Loucy (cell line): ENCODE measurements around the gene KCNQ5.

ENCODE experiments used
- EZH2phosphoT487 ChIP-seq: fragments of 200-600 bp; IDR thresholded peaks from 2 replicates; pipeline ENCODE4 v1.6.1; 2018; ENCODE audit warnings: antibody characterized with exemption, mild to moderate bottlenecking, moderate library complexity, borderline replicate concordance
- TF ChIP-seq, protein P1 (sequence below): fragments of 200-600 bp; sonication (generic); conservative IDR thresholded peaks from 2 replicates; pipeline ENCODE4 v1.5.1; 2014; ENCODE audit warnings: mild to moderate bottlenecking, antibody characterized with exemption, low read length

DNA sequence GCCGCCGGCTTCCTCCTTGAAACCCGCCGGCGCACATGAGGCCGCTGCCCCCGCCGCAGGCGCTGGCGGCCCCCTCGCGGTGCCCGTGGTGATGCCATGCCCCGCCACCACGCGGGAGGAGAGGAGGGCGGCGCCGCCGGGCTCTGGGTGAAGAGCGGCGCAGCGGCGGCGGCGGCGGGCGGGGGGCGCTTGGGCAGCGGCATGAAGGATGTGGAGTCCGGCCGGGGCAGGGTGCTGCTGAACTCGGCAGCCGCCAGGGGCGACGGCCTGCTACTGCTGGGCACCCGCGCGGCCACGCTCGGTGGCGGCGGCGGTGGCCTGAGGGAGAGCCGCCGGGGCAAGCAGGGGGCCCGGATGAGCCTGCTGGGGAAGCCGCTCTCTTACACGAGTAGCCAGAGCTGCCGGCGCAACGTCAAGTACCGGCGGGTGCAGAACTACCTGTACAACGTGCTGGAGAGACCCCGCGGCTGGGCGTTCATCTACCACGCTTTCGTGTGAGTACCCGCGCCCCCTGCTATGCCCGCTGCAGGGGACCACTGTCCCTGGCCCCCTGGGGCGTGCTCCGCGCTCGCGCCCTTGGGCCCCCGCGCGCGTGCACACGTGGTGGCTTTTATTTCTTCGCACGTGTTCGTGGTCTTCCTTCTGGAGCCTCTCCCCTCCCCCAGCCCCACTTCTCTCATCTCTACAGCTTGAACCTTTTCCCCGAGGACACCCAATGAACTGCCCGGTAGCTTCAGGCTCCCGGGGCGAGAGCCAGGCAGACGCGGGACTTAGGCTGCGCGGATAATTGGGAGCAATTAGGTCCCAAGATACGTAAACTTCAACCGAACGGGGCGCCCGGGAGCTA, 453 bp downstream of the KCNQ5 start:
- TF ChIP-seq, protein P1, sequence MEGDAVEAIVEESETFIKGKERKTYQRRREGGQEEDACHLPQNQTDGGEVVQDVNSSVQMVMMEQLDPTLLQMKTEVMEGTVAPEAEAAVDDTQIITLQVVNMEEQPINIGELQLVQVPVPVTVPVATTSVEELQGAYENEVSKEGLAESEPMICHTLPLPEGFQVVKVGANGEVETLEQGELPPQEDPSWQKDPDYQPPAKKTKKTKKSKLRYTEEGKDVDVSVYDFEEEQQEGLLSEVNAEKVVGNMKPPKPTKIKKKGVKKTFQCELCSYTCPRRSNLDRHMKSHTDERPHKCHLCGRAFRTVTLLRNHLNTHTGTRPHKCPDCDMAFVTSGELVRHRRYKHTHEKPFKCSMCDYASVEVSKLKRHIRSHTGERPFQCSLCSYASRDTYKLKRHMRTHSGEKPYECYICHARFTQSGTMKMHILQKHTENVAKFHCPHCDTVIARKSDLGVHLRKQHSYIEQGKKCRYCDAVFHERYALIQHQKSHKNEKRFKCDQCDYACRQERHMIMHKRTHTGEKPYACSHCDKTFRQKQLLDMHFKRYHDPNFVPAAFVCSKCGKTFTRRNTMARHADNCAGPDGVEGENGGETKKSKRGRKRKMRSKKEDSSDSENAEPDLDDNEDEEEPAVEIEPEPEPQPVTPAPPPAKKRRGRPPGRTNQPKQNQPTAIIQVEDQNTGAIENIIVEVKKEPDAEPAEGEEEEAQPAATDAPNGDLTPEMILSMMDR, result no peak
- TF ChIP-seq EZH2phosphoT487, result no peak
